Fibroblast of skin of left biceps (primary cell): Measurements from ENCODE around the gene DSG2.

Experiments used
- DNase-seq, 2 experiments: peaks; one replicate each; pipeline ENCODE4 v3.0.0-alpha.2; 2013; ENCODE audit warnings: low read depth in 2 of 2

DSG2 gene

GRCh38 chr18:31590570-31590969 is 92.6 kb downstream of the DSG2 start:
- DNase-seq = no peak

GRCh38 chr18:31591113-31591512 is 93.1 kb downstream of the DSG2 start:
- DNase-seq = no peak

- no peak for DNase-seq
These were observed 93.7 kb downstream of the DSG2 start, which contains the start of gene TTR for GRCh38 chr18:31591628-31592027. TTR (plus strand) TSS chr18:31591877; CDS start chr18:31591903, 26 bp downstream.

- no peak for DNase-seq
These were observed 94.7 kb downstream of the DSG2 start for GRCh38 chr18:31592506-31593157.

GRCh38 chr18:31595121-31595771 is 97.3 kb downstream of the DSG2 start:
- peak; percentile 19 to 24 for DNase-seq

GRCh38 chr18:31596081-31596872 is 98.3 kb downstream of the DSG2 start:
- DNase-seq = peak; percentile 16 to 26

GRCh38 chr18:31598021-31598805 is 100.2 kb downstream of the DSG2 start:
- no peak for DNase-seq
